Measurements from ENCODE around the gene CHST15.
"Not testable (repeated sequence)": the region's sequence is repeated elsewhere in the genome, so short reads cannot be mapped to it uniquely, and the experiment has no call there.

Gene CHST15

GRCh38 chr10:124124123-124124768 is 30.8 kb upstream of the CHST15 start:
- no peak for DNase-seq

DNA sequence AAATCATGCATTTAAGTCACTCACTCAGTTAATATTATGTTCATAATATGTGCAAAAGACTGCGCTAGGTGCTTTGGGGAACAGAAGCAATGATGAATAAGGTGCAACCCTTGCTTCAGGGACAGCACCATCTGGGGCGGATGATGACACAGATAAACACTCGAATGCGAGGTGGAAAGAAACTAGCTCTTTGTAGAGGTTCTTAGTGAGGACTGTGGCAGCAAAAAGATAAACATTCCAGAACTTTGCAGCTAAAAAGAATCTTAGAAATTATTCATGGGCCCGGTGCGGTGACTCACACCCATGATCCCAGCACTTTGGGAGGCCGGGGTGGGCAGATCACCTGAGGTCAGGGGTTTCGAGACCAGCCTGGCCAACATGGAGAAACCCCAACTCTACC is 29.8 kb upstream of the CHST15 start:
- no peak for DNase-seq

DNA sequence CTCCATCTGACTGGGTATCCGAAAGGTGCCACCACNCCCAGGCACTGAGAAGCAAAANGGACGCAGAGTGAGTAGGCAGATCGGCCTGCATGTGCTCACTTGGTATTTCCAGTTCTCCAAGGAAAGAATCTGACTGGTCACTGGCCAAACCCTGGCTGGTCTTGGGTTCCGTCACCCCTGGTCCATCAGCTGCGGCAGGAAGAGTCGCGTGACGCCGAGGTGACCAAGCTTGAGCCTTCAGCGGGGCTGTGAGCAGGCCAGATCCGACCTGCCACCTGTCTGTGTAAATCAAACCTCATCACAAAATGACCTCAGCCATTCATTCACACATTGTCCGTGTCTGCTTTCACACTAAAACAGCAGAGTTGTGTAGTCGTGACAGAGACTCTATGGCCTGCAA is 28.8 kb upstream of the CHST15 start:
- no peak for DNase-seq

GRCh38 chr10:124120410-124121061 is 27.1 kb upstream of the CHST15 start:
- no peak for DNase-seq

DNA sequence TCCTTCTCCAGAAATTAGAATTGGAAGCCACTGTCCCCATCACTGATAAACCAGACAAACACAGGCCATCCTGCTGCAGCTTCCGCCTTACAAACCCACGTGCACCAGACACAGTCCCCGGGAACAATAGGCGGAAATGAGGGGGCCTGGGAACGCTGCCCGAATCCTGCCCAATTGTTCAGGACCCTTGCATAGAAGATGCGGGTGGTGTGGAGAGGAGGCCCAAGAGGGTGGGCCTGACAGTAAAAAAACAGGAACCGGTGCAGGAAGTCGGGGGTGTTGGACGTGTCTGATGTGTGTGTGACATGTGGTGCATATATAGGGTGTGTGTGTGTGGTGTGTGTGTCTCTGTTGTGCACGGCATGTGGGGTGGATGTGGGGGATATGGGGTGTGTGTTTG is 26.5 kb upstream of the CHST15 start:
- DNase-seq = no peak

DNA sequence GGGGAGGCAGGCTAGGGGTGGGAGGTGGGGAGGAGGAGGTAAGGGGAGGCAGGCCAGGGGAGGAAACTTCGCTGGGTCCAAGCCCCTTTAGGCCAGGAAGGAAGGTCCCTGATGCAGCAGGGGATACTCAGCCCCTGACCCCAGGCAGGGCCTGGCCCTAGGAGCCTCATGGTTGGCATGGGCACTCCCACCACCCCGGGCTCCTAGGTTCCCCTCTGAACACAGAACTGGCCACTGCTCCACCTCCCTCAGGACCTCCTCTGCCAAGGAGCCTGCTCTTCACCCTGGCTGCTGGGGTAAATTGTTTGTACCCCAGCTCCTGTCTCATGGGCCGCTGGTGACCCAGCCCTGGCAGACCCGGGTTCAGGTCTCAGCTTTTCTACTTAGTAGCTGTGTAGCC is 25.8 kb upstream of the CHST15 start:
- DNase-seq = no peak

DNA sequence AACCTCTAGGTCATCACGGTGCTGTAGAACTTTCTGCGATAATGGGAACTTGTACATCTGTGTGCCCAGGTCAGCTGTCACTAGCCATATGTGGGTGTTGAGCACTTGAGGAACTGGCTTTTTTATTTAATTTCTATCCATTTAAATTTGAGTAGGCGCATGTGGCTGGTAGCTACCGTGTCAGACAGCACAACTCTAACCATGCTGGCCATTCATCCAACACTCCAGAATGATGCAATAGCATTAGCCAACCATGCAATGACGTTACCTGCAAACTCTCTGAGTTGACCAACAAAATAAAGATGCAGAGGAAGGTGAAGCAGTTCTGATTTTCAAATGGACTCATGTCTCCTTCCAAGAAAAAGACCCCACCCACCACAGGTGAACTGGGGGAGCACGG is 24.4 kb upstream of the CHST15 start:
- no peak for DNase-seq

DNA sequence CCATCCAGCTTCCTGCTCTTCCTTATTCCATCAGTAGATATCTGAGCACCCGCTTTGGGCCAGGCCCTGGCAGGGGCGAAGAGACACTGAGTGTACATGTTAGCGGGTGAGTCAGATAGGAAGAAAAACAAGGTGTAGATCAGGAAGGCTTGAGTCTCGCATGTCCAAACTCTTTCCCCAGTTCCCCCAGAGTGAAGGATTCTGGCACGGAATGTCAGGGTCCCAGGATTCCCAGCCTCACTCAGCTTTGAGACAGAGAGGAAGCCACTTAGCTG is 24.1 kb upstream of the CHST15 start:
- no peak for DNase-seq

GRCh38 chr10:124116771-124117510 is 23.5 kb upstream of the CHST15 start:
- no peak for DNase-seq

DNA sequence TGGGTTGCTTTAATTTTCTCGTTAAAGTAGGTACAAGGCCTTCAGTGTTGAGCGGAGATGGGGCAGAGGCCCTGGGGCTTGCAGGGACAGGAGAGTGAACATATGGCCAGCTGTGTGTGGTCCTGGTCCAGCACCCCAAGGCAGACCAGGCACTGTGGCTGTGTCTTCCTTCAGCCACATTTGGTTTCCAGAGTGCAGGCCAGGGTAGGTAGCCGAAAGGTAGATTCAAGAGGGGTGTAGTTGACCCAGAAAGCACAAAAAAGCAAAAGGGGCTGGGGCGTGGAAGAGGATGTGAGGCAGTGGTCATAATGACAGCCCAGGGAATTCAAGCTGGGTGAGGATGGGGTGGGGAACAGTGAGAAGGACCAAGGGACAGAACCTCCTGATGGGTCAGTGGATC is 21.3 kb upstream of the CHST15 start:
- DNase-seq = no peak

DNA sequence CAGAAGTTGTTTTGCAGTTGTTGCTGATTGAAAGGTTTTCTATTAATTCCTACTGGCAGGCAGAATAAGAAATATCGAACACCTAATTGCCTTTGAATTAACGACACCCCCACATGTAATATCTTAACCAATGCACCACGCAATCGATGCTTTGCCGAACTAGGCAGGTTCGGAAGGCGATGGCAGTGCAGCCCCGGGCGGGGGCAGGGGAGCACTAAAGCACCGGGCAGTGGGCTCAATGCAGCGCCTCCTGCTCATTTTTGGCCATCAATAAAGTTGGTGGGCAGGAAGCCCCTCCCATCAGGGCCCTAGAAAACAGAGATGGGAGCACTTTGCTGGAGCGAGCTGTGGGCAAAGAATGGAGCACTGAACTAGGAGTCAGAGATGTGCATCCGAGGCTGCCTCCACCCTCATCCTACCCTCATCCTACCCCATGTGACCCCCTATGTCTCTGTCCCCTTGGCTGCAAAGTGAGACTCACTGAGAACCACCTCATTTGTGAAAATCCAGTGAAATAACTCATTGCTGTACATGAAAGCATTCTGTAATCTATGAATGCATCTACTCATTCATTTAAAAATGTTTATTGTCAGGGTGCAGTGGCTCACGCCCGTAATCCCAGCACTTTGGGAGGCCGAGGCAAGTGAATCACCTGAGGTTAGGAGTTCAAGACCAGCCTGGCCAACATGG is 19.6 kb upstream of the CHST15 start:
- no peak for DNase-seq

DNA sequence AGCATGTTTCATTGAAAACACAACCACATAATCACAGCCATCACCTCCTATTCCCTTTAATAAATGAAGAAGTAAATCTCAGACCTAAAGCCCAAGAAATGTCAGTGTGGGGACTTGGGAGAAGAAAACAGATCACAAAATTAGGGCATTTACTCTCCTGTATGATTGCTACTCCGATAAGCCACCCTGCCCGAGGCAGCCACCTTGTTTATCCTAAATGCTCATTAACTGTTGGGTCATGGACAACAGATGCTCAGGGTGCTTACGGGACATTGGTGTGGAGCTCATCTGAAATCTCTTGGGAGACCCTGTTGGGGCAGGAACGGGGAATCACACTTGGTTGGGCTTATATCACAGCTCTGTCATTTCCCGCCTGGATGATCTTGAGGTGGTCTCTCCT is 17.5 kb upstream of the CHST15 start:
- DNase-seq = no peak

GRCh38 chr10:124109261-124109660 is 15.9 kb upstream of the CHST15 start:
- no peak for DNase-seq

DNA sequence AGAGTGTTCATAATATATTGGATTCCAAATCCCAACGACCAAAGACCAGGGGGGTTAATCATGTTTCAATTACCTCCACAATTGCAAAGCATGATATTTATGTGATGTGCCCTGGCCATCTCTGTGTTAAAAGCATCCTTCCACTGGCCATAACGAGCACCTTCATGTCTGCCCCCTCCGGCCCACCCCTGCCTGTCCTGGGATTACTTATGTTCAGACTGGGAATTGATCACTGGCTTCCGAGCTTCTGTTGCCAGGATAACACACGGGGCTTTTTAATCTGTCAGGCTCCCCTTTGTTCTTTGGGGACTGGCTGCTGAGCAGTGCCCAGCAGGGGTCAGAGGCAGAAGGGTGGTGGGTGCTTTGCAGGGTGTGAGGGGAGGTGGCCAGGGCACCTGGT is 13.7 kb upstream of the CHST15 start:
- DNase-seq = no peak

DNA sequence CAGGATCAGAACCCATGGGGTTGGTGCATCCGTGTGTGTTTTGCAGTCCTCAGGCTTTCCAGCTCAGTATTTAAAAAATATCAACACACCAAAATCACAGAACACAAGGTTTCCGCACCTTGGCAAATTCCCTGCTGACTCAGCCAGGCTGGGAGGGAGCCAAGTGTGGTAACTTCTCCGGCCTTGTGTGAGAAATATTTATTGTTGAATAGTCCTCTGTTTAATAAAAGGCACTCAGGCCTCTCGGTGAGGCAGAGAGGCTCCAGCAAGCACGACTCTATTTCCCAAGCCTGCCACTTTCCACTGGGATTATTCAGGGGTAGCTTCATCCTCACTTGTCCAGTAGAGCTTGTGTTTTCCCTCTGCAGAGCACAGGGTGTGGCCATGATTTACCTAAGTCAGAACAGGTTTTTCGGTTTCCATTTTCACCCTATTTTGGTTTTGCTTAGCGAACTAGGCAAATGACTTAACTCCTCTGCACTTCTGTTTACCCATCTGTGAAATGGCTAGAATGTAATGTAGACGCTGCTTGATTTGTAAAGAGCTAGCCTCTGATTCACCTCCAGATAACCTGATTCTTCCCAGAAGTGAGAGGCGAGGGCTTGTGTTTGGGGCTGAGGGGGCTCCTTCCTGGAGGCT is 13.0 kb upstream of the CHST15 start:
- DNase-seq = no peak

- DNase-seq = no peak
These were observed 12.2 kb upstream of the CHST15 start for GRCh38 chr10:124105594-124105993.

GRCh38 chr10:124105045-124105444 is 11.6 kb upstream of the CHST15 start:
- DNase-seq = no peak

DNA sequence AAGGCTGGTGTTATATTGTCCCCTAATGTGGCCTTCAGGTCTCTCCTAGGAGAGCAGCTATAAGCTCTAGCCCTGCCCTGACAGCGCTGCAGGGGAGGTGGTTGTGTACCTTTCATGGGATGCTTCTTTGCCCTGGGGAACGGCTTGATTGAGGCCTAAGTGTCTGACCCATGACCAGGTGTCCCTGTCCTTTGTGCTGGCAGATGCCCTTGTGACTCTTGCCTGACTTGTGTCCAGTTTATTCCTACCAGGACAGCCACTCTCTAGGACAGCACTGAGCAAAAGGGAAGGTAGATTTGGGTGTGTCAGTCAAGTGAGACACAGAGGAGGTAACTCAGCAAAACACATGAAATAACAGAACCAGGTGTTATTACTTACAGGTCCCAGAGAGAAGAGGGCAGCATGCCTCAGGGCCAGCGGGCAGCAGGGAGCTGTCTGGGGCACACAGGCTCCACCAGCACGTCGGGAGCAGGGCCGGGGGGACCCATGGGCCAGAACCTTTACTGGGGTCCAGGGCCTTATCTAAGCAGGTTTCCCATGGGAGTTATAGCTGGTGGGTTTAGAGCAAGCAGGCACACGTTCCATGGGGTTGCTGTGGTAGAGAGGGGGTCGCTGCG is 10.7 kb upstream of the CHST15 start:
- DNase-seq = no peak

DNA sequence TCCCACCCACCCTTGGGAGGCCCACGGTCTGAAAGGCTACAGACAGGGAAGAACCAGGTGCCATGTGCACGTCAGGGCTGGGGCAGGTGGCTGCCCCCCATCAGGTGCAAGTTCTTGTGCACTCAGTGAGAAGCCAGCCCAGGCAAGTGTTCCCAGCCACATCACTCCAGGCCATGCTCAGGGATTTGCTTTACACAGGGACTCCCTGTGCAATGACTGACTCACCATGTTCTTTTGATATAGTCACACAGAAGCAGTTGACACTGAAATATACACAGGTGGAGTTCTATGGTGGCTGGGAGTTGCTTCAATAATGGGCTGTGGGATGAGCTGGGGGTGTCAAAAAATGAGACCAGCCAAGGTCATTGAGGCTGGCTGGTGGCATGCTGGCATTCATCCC is 8.0 kb upstream of the CHST15 start:
- no peak for DNase-seq

DNA sequence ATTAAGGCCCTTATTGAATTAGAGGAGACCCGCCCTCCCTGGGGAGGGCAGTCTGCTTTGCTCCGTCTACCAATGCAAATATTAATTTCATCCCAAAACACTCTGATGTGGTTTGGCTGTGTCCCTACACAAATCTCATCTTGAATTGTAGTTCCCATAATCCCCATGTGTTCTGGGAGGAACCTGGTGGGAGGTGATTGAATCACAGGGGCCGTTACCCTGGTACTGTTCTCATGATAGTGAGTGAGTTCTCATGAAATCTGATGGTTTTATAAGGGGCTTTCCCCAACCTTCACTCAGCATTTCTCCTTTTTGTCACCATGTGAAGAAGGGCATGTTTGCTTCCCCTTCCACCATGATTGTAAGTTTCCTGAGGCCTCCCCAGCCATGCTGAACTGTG is 7.3 kb upstream of the CHST15 start:
- not testable (repeated sequence) for DNase-seq

DNA sequence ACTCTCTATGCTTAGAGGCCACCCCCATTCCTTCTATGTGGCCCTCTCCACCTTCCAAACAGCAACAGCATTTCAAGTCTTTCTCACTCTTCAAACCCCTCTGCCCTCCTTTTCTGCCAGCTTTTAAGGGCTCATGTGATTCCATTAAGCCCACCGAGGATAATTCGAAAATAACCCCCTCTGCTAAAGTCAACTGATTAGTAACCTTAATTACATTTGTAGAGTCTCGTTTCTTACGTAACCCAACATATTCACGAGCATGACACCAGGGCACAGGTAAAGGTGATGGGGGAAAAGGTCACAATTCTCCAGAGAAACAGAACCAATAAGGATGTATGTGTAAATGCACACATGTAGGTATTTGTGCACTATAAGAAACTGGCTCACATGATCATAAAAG is 6.7 kb upstream of the CHST15 start:
- no peak for DNase-seq

- no peak for DNase-seq
These were observed 6.2 kb upstream of the CHST15 start for GRCh38 chr10:124099604-124100003.

GRCh38 chr10:124098575-124098974 is 5.2 kb upstream of the CHST15 start:
- no peak for DNase-seq
